Globus pallidus (tissue), 1 donor: ENCODE measurements around the gene NCCRP1.

ENCODE experiments used
- DNase-seq: peaks from one replicate; pipeline ENCODE4 v3.0.0-alpha.2; 2015; ENCODE audit warnings: low spot score

Gene NCCRP1

DNA sequence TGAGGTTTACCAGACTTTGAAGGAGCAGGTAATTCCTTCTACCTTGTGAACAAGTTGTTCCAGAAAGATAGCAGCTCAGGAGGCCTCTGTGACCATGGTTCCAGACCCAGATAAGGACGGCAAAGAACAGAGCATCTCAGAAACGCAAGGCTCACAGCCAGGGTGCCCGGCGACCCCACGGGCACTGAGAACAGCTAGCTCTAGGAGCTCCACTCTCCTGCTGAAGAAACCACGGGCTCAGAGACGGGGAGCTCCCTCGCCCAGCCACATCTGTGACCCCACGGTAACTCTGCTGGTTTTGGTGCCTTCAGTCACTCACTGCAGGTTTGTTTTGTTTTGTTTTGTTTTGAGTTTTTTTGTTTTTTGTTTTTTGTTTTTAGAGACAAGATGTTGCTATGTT, 16.0 kb upstream of the NCCRP1 start:
- no peak for DNase-seq

DNA sequence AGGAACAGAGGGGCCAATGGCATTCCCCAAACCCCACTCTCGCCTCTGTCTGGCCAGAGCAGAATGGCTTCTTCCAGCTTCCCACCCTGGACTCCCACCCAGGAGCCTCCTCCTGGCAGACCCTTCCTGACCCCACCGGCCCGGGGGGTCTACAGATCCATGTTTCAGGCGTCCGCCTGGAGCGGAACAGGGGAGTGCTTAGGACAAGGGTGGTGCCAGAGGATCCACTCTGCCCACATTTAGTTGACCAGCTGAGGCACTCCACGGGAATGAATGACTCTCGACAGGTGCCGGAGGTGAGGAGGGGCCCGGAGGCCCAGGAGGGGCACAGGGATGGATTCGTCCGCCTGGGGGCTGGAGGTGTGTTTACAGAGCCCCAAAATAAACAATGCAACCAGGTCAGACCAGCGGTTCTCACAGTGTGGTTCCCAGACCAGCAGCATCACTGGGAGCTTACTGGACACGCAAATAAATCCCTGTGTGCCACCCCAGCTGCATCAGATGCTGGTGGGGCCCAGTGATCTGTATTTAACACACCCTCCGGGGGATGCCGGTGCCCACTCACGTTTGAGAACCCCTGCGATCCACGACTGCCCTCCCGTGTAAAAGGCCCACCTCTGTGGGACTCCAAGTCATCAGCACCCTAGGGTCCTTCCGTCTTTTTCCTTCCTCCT, 15.1 kb upstream of the NCCRP1 start:
- no peak for DNase-seq

DNA sequence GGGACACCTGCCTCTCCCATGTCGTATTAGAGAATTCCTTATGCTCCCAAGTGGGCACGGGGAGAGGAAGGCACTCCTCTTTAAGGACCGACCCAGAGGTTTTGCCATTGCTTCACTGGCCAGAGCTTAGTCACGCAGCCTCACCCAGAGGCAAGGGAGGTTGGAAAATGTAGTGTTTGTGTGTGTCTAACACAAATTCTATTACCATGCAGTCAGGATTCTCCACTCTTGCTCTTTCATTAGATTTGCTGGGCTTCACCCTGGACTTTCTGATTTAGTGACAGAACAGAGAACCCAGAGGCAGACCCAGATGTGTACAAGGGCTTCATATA, 14.6 kb upstream of the NCCRP1 start:
- DNase-seq: no peak

DNA sequence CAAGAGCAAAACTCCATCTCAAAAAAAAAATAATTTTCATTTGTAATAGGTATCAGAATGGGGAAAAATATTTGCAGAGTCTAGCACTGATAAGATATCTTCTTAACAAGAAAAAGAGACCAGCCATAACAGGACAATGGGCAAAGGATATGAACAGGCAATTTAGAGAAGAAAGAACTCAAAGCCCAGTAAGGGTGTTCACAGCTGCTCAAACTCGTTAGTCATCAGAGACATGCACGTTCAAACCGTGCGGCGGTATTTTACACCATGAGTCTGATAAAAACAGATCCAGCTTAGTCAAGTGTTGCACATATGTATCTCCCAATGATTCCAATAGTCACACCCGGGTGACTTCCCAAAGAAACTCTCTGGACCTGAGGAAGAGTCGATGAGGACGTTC, 13.7 kb upstream of the NCCRP1 start:
- DNase-seq: no peak

DNA sequence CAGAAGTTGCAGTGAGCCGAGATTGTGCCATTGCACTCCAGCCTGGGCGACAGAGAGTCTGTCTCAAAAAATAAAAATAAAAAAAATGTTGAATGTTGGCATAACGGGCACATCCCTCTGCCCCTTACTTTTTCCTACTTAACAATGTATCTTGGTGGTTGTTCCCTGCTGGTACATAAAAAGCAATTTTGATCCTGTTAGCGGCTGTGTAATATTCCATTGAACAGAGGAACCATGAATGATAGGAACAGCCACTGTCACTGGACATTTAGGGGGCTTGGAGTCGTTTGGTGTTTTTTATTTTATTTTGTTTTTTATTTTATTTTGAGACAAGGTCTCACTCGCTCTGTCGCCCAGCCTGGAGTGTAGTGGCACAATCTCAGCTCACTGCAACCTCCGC, 10.4 kb upstream of the NCCRP1 start:
- no peak for DNase-seq

DNA sequence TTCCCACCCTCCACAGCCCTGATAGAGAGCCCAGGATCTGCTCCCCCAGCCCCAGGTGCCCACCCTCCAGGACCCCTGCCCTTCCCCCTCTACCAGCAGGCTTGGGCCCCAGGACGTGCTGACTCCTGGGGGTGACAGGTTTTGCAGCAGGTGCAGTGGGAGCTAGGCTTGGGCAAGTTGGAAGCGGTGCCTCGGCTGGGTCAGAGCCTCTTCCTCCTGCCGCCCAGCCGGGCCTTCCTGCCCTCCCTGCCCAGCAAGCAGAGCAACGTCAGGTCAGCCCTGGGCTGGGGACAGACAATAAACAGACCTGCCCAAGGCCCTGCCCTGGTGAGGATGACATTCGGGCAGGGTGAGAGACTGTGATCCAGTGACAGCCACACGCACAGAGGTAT, 9.2 kb upstream of the NCCRP1 start:
- DNase-seq: no peak

DNA sequence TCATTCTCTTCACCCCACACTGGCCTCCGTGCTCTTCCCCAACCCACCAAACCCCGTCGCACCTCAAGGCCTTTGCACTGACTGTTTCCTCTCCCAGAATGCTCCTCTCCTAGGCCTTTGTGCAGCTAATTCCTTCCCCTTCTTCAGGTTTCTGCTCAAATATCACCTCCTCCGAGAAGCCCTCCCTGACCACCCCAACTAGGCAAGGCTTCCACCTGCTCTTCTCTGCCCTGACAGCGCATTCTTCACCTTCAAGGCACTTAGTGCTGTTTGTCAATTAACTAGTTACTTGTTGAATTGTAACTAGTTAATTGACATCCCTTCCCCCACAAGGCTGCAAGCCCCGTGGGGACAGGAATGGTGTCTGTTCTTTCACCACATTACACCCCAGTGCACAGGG, 7.8 kb upstream of the NCCRP1 start:
- DNase-seq: no peak

DNA sequence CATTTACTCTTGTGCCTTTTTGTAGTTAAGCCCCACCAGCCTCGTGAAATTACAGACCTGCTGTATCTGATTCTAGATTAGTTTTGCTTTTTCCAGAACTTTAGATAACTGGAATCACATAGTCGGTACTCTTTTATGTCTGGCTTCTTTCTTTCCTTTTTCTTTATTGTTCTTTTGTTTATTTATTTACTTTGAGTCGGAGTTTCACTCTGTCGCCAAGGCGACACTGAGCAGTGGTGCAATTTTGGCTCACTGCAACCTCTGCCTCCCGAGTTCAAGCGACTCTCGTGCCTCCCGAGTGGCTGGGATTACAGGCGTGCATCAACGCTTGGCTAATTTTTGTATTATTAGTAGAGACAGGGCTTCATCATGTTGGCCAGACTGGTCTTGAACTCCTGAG, 6.0 kb upstream of the NCCRP1 start:
- no peak for DNase-seq

DNA sequence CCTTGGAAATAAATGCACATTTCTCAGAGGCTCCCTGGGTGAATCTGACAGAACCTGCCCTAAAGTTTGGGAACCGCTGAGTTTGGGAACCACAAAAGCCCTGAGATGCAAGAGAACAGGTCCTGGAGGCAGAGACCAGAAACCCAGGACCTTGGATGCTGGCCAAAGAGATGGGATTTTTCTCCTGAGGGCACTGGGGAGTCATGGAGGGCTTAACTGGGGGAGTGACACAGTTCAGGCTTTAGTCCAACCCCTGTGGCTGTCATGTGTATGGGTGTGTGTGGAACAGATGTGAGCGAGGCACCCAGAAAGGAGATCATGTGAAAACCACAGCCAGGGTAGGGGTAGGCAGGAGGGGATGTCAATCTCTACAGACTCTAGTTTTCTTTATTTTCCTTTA, 3.9 kb upstream of the NCCRP1 start:
- DNase-seq: no peak

DNA sequence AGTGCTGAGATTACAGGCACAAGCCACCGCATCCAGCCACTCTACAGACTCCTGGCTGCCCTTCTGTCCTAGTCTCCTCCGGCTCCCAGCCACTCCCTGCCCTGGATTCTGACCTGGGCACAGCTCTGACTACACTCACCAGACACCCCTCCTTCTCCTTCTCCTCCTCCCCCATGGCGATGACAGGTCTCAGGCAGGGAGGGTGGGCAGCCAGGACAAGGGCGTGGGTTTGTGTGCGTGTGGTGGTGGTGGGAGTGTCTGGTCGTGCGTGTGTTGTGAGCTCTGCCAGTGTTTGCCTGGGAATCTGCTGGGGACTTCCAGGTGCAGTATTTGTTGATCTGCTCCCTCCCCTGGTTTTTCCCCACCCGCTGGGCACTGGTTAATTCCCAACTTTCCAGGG, 3.0 kb upstream of the NCCRP1 start:
- DNase-seq: no peak

DNA sequence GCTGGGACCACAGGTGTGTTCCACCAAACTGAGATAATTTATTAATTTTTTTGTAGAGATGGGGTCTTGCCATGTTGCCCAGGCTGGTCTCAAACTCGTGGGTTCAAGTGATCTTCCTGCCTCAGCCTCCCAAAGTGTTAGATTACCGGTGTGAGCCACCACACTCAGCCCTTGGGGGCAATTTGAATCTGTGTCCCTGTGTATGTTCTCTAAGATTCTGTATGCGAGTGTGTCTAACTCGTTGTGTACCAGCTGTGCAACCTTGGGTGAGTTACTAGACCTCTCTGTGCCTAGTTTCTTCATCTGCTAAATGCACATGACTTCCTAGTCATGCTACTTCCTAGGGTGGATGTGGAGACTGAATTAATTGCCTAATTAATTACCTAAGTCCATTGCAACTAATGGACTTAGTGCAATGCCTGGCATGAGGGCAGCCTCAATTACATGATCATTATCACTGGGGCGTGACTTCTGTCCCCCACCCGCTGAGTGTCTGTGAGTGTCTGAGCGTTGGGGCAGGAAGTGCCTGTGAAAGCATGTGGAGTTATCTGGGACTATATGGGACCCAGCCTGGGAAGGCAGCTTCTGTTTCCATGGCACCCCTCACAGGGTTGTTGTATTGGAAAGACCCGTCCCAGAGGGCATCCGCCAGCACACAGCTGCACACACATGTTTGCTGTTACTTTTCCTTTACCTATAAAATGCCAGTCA, 1.8 kb upstream of the NCCRP1 start:
- no peak for DNase-seq

DNA sequence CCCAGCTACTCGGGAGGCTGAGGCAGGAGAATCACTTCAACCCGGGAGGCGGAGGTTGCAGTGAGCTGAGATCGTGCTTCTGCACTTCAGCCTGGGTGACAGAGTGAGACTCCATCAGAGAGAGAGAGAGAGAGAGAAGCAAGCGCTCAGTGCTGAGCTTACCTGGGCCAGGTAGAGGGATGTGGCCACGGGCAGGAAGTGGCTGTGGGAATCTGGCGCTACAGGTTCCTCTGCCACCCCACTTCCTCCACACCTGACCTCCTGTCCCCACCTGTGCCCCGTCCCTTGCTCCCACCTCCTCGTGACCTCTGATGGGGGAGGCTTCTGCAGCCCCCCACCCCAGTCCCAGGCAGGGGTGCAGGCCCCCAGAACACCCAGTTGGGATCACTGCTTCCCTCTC, 1.0 kb upstream of the NCCRP1 start:
- no peak for DNase-seq

DNA sequence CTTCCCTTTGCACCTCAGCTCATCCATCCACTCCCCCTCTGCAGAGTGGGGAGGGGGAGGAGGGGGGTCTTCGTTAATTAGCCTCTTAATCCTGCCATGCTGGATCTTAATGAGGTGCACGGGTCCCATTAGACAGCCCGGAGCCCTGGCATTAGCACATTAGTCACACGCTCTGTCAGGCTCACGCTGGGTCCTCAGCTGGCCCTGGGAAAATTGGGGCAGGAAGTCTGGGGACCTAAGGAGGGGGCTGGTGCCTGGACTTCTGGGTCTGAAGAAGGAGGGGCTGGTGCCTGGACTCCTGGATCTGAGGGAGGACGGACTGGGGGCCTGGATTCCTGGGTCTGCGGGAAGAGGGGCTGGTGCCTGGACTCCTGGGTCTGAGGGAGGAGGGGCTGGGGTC, 444 bp upstream of the NCCRP1 start:
- no peak for DNase-seq

DNA sequence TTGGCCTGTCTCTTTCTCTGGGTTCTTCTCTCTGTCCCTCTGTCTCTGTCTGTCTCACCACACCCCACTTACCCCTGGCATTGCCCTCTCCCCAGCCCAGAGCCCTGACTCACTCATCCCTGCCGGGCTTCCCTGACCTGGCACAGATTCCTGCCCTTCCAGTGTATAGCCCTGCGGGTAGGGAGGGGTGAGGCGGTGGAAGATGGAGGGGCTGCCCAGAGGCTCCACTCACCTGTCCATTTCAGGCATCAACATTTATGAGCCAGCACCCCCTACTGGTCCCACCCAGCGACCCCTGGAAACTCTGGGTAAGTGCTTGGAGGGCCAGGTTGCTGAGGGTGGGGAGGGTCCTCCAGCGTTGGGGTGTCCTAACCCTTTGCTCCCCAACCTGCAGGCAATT, 1.0 kb downstream of the NCCRP1 start:
- DNase-seq: no peak

DNA sequence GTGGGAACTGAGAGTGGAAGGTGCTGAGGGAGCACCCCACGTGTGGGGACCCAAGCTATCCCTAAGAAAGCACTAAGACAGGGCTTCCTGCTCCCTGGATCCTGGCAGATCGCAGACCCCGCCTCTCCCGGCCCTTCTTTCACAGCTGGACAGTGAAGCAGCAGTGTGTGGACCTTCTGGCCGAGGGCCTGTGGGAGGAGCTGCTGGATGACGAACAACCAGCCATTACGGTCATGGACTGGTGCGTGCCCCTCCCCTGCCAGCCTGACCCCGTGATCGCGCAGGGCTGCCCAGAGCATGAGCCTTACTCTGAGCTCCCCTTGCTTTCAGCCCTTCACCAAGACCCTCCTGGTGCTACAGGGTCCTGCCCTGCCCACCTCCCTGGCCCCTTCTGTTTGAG, 2.3 kb downstream of the NCCRP1 start:
- DNase-seq: peak; percentile 75

DNA sequence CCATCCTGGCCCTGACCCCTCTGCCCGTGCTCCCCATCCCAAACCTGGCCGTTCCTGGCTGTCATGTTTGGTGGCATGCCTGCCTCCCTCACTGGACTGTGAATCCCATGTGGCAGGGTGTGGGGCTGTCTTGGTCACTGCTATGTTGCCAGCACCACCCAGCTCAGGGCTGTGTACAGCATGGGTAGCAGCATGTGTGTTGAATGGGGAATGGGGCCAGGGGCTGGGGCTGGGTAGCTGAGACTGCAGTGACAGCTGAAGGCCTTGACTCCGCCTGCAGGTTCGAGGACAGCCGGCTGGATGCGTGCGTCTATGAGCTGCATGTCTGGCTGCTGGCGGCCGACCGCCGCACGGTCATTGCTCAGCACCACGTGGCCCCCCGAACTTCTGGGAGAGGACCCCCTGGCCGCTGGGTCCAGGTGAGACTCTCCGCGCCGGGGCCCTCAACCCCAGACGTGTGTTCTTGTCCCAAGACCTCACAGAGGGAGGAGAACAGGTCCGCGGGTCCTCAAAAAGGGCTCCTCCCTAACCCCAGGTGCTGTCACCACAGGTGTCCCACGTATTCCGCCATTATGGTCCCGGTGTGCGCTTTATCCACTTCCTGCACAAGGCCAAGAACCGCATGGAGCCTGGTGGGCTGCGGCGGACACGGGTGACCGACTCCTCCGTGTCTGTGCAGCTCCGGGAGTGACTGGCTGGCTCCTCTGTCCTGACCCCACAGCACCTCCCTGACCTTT, 3.5 kb downstream of the NCCRP1 start:
- DNase-seq: no peak

DNA sequence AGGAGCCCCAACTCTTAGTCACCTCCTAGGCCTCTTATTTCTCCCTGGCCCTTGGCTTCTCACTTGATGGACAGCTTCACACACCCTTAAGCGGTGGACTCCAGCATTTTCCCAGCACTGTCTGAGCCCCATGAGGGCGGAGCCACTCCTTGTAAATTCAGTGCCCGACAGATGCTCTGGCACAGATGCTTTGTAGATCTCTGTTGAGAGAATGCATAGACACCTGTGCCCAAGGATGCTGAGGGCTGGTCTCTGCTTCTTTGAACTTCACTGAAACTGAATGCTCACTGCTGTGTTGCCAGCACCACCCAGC, 4.0 kb downstream of the NCCRP1 start:
- no peak for DNase-seq

DNA sequence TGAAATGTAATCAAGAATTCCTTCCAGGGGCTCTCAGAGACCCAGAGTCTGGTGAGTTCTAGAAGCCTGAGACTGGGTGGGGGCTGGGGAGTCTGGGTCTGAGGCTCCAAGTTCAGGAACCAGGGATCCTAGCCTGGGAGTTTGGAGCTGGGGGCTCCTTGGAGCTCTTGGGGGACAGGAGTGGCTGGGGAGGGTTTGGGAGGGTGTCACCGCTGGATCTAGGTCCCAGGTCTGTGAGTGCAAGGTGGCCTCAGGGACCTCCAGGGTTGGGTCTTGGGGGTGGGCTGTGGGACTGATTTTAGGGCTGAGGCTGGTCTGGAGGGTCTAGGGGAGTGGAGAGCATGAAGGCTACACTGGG, 6.2 kb downstream of the NCCRP1 start:
- no peak for DNase-seq

DNA sequence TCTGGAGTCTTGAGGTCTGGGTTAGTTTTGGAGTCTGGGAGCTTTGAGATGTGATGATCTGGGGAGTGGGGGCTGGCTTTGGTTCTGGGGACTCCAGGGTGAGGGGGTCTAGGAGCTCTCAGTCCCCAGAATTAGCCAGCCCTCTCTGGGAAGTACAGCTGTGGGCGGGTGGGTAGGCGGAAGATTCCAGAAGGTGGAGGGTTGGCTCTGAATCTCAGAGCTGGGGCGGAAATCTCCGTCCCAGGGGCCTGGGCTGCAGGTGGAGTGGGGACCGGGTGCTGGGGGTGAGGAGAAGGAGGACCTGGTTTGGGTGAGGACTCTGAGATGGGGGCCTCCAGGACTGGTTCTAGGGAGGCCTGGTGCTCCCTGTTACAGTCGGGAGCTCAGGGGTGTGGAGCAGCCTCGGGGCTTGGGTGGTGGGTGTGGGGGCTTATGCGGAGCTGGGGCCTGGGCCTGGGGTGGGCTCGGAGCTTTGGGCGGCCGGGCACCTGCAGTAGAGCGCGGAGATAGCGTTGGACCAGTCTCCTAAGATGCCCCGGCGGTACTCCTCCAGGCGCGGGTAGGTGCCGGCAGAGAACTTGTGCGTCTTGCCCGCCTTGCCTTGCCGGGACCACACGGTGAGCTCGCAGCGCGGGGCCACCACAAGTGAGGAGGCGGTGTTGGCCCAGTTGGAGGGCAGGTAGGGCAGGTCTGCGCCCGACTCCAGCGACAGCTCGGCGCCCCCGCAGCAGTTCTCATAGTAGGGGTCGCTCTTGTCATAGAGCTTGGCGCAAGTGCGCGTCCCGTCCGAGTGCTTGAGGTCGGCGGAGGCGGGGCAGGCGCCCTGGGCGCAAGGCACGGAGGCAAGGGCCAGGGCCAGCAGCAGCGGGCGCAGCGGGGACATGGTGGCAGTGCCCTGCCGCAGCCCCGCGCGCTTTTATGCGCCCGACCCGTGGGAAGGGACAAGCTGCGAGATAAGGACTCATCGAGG, 6.9 kb downstream of the NCCRP1 start, which contains the start of gene SYCN:
Gene SYCN (minus strand): TSS at position 892 of the 970 bp plus-strand sequence. CDS start 9 bp downstream, at position 883.
- no peak for DNase-seq

DNA sequence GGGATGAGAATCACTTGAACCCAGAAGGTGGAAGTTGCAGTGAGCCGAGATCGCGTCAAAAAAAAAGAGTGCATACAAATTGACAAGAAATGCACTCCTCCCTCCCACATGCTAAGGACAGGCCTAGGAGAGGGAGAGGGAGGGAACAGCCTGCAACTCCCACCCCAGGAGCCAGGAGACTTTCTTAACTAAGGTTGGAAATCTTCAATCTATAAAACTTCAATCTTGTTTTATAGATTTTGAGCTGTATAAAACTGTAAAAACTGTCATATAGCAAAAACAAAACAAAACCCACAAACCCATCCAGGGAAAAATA, 8.6 kb downstream of the NCCRP1 start:
- DNase-seq: no peak

DNA sequence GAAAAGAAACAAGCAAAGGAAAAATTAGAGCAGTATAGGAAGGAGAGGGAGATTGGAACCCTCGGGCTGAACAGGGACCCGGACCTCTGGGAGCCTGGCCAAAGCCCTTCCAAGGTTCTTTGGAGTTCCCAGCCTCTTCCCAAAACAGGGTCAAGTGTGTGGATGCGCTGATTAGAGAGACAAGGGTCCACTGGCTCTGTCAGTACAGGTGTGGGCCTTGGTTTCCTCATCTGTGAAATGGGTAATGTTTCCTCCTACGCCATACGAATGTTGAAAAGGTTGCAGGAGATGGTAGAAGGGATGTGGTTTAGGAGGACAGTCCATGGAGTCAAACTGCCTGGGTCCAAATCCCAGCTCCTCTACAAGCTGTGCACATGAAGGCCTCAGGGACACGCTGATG, 9.4 kb downstream of the NCCRP1 start:
- no peak for DNase-seq

DNA sequence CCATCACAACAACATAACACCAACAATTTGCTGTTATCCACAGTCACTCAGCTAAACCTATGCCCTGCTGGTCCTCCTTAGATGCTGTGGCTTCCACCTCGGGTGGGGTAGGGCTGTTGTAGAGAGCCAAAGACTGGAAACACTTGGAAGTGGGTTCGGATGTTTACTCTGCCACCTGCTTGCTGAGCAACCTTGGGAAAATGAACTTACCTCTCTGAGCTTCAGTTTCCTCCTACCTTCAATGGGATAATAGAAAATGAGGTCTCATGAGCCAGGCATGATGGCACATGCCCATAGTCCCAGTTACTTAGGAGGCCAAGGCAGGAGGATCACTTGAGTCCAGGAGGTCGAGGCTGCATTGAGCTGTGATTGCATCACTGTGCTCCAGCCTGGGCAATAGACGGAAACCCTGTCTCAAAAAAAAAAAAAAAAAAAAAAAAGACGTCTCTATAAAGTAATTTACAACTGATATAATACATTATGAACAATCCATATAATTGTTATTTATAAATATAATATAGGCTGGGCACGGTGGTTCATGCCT, 10.6 kb downstream of the NCCRP1 start:
- DNase-seq: no peak
